GM23338 (cell line): ENCODE measurements around the gene CTTNBP2. TPM values are rescaled to one million over a fixed set of nuclear protein-coding genes. Genes with fewer than 3 reads are reported as not detected.

Source experiments
- ATAC-seq: fragments of 200-7000 bp; cut with Tn5 transposase; 3 replicates; pipeline ENCODE4 v1.9.1; 2020
- DNase-seq: peaks from one replicate; pipeline ENCODE4 v3.0.0-alpha.2; 2015; ENCODE audit warnings: low spot score
- H2AFZ ChIP-seq: fragments of 200-600 bp; sonication (generic); 2 replicates; pipeline ENCODE4 v1.8.0; 2016; ENCODE audit warnings: antibody characterized with exemption, mild to moderate bottlenecking, moderate library complexity
- H3F3A ChIP-seq: fragments of 200-600 bp; sonication (generic); replicated peaks from 2 replicates; pipeline ENCODE4 v1.8.0; 2017; ENCODE audit warnings: antibody characterized with exemption, mixed run types, low read depth
- H3K27ac ChIP-seq: fragments of 200-600 bp; sonication (generic); 2 replicates; pipeline ENCODE4 v1.6.1; 2016; ENCODE audit warnings: low read depth
- H3K27me3 ChIP-seq: fragments of 200-600 bp; sonication (generic); 2 replicates; pipeline ENCODE4 v1.8.0; 2016; ENCODE audit warnings: mild to moderate bottlenecking, mixed run types, moderate library complexity; ENCODE audit not compliant: insufficient read depth
- H3K36me3 ChIP-seq: fragments of 200-600 bp; sonication (generic); 2 replicates; pipeline ENCODE4 v1.8.0; 2016; ENCODE audit warnings: mild to moderate bottlenecking; ENCODE audit not compliant: insufficient read depth
- H3K4me1 ChIP-seq: fragments of 200-600 bp; sonication (generic); 2 replicates; pipeline ENCODE4 v1.8.0; 2016; ENCODE audit warnings: mild to moderate bottlenecking, moderate library complexity; ENCODE audit not compliant: insufficient read depth
- H3K4me2 ChIP-seq: fragments of 200-600 bp; sonication (generic); 2 replicates; pipeline ENCODE4 v1.7.1; 2017; ENCODE audit warnings: mixed run types
- H3K4me3 ChIP-seq: fragments of 200-600 bp; sonication (generic); 2 replicates; pipeline ENCODE4 v1.6.1; 2016; ENCODE audit warnings: mixed run types
- H3K79me2 ChIP-seq: fragments of 200-600 bp; sonication (generic); replicated peaks from 2 replicates; pipeline ENCODE4 v1.8.0; 2017; ENCODE audit warnings: mild to moderate bottlenecking; ENCODE audit not compliant: insufficient read depth
- H3K9me2 ChIP-seq: fragments of 200-600 bp; sonication (generic); 2 replicates; pipeline ENCODE4 v1.8.0; 2017; ENCODE audit not compliant: insufficient read depth
- H4K20me1 ChIP-seq: fragments of 200-600 bp; sonication (generic); replicated peaks from 2 replicates; pipeline ENCODE4 v1.8.0; 2017; ENCODE audit warnings: mild to moderate bottlenecking; ENCODE audit not compliant: insufficient read depth
- H3K27ac Mint-ChIP-seq: 2 replicates; pipeline ENCODE4 v1.8.0; 2020; ENCODE audit warnings: inconsistent platforms, mild to moderate bottlenecking, moderate library complexity, mixed read lengths
- H3K27me3 Mint-ChIP-seq: 3 replicates; pipeline ENCODE4 v1.8.0; 2022; ENCODE audit warnings: low read depth, mild to moderate bottlenecking, moderate library complexity, mixed read lengths, inconsistent platforms; ENCODE audit not compliant: insufficient read depth, poor library complexity
- H3K36me3 Mint-ChIP-seq: 3 replicates; pipeline ENCODE4 v1.8.0; 2021; ENCODE audit warnings: low read depth, mild to moderate bottlenecking, inconsistent platforms, moderate library complexity, mixed read lengths
- H3K4me1 Mint-ChIP-seq: 3 replicates; pipeline ENCODE4 v1.8.0; 2020; ENCODE audit warnings: mild to moderate bottlenecking, inconsistent platforms, mixed read lengths
- H3K4me3 Mint-ChIP-seq: 3 replicates; pipeline ENCODE4 v1.8.0; 2021; ENCODE audit warnings: moderate library complexity, mild to moderate bottlenecking, inconsistent platforms, mixed read lengths
- H3K9me3 Mint-ChIP-seq: 3 replicates; pipeline ENCODE4 v1.8.0; 2020; ENCODE audit warnings: moderate library complexity, mild to moderate bottlenecking, inconsistent platforms, mixed read lengths
- CREB1 ChIP-seq: fragments of 250-450 bp; sonication (Bioruptor Pico); IDR thresholded peaks from 2 replicates; pipeline ENCODE4 v1.5.0; 2020; ENCODE audit warnings: low read depth, mild to moderate bottlenecking, moderate library complexity
- CTCF ChIP-seq, 2 experiments: fragments of 200-600 bp in 1 of 2; sonication (generic) in 1 of 2; conservative IDR thresholded peaks; 2 replicates each; pipeline versions ENCODE4 v1.5.1 to v1.6.1; 2016 to 2017; ENCODE audit warnings: antibody characterized with exemption in 2 of 2, low read depth in 2 of 2, mild to moderate bottlenecking in 2 of 2, moderate library complexity in 1 of 2
- ETS1 ChIP-seq: IDR thresholded peaks from 2 replicates; pipeline ENCODE4 v1.6.1; 2016; ENCODE audit warnings: antibody characterized with exemption
- EZH2 ChIP-seq: fragments of 200-600 bp; sonication (generic); IDR thresholded peaks from one replicate; pipeline ENCODE4 v1.8.0; 2017; ENCODE audit warnings: antibody characterized with exemption, mild to moderate bottlenecking, low read depth; ENCODE audit not compliant: unreplicated experiment
- JUNB ChIP-seq: IDR thresholded peaks from one replicate; pipeline ENCODE4 v1.6.1; 2016; ENCODE audit warnings: antibody characterized with exemption; ENCODE audit not compliant: unreplicated experiment
- POLR2AphosphoS5 ChIP-seq: IDR thresholded peaks from 2 replicates; pipeline ENCODE4 v1.6.1; 2016; ENCODE audit warnings: antibody characterized with exemption, low read depth
- ZNF114 ChIP-seq: fragments of 250-450 bp; sonication (Bioruptor Pico); IDR thresholded peaks from 2 replicates; pipeline ENCODE4 v1.5.0; 2020; ENCODE audit warnings: mild to moderate bottlenecking, moderate library complexity
- ZNF331 ChIP-seq: fragments of 250-450 bp; sonication (Bioruptor Pico); IDR thresholded peaks from 2 replicates; pipeline ENCODE4 v1.5.0; 2020; ENCODE audit warnings: low read depth, mild to moderate bottlenecking, moderate library complexity
- ZNF462 ChIP-seq: fragments of 250-450 bp; sonication (Bioruptor Pico); IDR thresholded peaks from 2 replicates; pipeline ENCODE4 v1.5.0; 2020; ENCODE audit warnings: mild to moderate bottlenecking, moderate library complexity
- polyA plus RNA-seq: library from polyadenylated mRNA; unstranded; fragments of >200 nt; fragmentation: Nextera tagmentation; extraction: Ambion mirVana; gene quantifications from 2 replicates; pipeline ENCODE4 v1.2.1, GENCODE V29; 2016
- total RNA-seq: library from RNA; depleted of rRNA; stranded (reverse); fragments of >200 nt; shearing (Covaris generic); gene quantifications from 2 replicates; pipeline ENCODE4 v1.2.3, GENCODE V29; 2014

Gene CTTNBP2
- total and polyA plus RNA-seq, 2 experiments from 2014 or later: 26.8 to 30.7 TPM

GRCh38 chr7:117875566-117875965, 2.3 kb upstream of the CTTNBP2 start (continued):
- TF ChIP-seq CTCF (conservative IDR thresholded peaks at IDR 0.05; ENCODE audit: low read depth in 2 of 2) (peak; percentile 10 to 44; a peak in 2 of 4 replicates), ETS1 (no peak), ZNF114 (CRISPR knock-in tag) (no peak), EZH2 (no peak), ZNF331 (CRISPR knock-in tag) (no peak)

- Histone ChIP-seq H4K20me1 (no peaks in the 10 kb centered on the region), H3K9me2 (no peaks in the 10 kb centered on the region), H3K4me3 (peak overlapping the region; percentile 76), H3K79me2 (peaks cover 27% of the 10 kb centered on the region), H2AFZ (peak overlapping the region; percentile 91; the same call in 1 of the 2 replicates), H3K27me3 (no peaks in the 10 kb centered on the region), H3K27ac (no peak overlapping the region), H3F3A (no peaks in the 10 kb centered on the region), H3K4me1 (peaks cover 57% of the 10 kb centered on the region), H3K36me3 (no peaks in the 10 kb centered on the region), H3K4me2 (peak overlapping the region; percentile 89)
- Mint-ChIP-seq H3K27ac (no peak overlapping the region), H3K27me3 (peaks cover 10% of the 10 kb centered on the region), H3K9me3 (no peaks in the 10 kb centered on the region), H3K4me1 (peaks cover 65% of the 10 kb centered on the region), H3K4me3 (peak overlapping the region; percentile 86), H3K36me3 (no peaks in the 10 kb centered on the region; the same call in 2 of the 3 replicates)
- DNase-seq (no peak), ATAC-seq (no peak)
- TF ChIP-seq CTCF (conservative IDR thresholded peaks at IDR 0.05; ENCODE audit: low read depth in 2 of 2) (no peak), ZNF114 (CRISPR knock-in tag) (no peak), ZNF462 (CRISPR knock-in tag) (no peak), ZNF331 (CRISPR knock-in tag) (no peak), POLR2AphosphoS5 (no peak), JUNB (no peak), CREB1 (CRISPR knock-in tag) (no peak)
These were observed 1.0 kb upstream of the CTTNBP2 start for GRCh38 chr7:117874191-117874700.
